Head of caudate nucleus (tissue), 42 donors: ENCODE data around the gene RPL10A.

Source experiments
- DNase-seq, 42 donors: peaks; one replicate each; pipeline versions ENCODE4 v3.0.0 to v3.0.0-alpha.2; 2020 to 2021; ENCODE audit warnings: mixed read lengths in 7 of 42
- intact Hi-C: fragments of 100-400 bp; cut with DNase I; formaldehyde crosslinking; loops from one replicate; pipeline ENCODE4 v1.15.0; 2022

RPL10A gene

DNA sequence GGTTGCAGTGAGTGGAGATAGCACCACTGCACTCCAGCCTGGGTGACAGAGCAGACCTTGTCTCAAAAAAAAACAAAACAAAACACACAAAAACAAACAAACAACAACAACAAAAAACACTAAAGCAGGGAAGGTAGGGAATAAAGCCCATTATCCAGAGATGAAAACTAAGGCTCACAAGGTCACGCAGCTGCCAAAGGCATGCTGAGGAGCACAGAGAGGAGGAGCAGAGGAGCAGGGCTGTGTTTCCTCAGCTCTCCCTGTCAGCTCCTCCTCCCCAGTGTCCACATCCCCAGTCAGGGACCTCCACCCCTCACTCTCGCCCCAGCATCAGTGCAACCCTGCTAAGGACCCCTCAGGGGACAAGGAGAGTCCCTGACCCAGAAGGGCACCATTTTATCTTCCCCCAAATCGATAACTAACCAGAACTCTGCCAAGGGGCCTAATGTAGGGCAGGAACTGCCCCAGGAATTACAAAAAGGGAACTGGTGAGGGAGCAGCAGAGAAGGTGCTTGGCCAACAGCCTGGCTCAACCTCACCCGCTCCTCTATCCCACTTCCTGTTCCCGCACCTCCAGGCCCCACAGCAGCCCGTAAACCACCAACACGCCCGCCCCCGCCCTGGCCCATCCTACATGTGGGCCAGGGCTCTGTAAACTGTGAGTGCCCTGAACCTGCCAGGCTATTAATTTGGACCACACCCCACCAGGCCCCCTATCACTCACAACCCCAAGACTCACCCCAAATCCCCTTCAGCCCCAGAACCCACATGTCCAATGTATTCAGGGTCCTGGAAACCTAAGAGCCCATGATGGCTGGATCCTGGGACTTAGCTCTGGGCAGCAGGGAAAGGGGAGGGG lies 19.7 kb downstream of the RPL10A start:
- DNase-seq = no peak
- intact Hi-C loops = no loop called here

DNA sequence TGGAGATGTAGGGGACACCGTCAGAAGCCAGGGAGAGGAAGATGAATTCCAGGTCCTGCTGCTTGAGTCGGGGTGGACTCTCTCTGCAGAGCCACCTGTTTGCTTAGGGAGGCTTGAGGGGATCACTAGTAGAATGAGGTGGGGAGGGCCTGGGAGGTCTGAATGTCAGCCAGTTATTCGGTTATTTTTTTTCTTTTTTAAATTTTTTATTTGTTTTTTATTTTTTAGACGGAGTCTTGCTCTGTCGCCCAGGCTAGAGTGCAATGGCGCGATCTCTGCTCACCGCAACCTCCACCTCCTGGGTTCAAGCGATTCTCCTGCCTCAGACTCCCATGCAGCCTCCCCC lies 20.3 kb downstream of the RPL10A start:
- no peak for DNase-seq
- intact Hi-C loops = no loop called here

DNA sequence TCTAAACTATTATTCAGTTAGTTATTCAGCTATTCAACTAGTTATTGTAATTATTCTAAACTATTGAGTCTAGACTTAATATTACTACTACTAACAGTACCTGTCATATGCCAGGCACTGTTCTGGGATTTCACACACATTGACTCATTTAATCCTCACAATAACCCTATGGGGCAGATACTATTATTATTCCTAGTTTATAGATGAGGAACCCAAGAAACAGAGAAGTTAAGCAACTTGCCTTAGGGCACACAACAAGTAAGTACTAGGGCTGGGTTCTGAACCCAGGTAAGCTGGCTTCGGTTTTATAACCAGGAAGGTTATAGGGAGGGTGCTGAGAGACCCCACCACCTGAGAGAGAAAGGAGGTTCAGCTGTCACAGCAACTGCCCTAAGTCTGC lies 20.9 kb downstream of the RPL10A start:
- DNase-seq = no peak
- intact Hi-C loops = no loop called here

DNA sequence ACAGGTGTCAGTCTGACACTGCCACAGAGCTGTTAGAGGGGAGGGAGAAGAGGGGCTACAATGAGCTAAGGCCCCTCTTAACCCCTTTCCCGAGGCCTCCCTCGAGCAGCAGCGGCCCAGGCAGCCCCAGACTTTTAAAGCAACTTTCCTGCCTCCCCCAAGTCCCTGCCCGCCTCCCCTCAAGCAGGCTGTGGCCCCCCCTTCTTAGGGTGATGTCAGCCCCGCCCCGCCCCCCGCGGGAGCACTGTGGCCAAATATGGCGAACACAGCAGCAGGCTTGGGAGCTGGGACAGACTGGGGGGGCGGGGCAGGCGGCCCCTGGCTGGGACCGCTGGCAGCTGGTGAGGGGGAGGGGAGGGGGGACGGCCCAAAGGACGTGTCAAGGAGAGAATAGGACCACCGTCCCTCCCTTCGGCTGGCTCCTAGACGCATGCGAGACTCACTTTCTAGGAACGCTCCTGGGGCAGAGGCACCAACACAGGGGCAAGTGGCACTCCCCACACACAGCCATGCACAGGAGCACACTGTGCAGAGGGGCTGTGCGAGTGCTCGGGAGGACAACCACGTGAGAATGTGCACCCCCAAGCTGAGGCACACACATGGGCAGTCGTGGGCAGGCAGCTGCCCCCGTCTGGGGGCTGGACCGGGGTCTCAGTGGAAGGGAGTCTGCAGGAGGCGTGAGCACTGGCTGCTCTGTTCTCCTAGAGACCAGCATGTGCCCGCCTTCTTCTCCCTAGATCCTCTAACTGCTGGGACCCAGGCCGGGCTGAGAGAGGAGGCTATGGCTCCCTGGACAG lies 22.0 kb downstream of the RPL10A start:
- peak in 35 of 42 donors; percentile 25 to 74 (median 46) for DNase-seq

DNA sequence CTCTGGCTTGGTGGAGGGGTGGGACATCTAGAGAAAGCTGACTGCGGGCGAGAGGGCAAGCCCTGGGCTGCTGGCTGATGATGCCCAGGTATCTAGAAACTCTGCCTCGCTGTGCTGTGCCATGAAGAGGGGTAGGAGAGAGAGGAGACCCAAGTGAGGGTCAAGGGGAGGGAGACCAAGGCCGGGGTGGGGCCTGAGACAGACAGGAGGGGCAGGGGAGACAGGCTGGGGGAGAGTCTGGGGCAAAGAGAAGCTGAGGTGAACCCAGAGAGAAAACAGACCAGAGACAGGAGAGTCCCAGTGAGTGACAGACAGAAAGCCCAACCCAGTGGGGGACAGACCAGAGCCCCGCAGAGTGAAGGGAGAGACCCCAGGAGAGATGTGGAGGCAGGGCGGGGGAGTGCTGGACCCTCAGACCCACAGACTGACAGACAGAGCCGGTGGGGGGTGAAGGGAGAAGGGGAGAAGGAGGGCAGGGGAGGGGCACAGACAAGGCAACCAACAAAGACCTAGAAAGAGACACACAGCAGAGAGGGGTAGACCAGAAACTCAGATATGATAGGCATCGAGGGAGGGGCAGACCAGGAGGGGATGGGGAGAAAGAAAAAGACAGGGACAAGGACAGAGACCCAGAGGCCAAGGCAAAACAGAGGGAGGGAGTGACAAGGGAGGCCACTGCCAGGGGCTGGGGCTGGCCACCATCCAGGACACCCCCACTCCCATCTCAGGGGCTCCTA lies 22.8 kb downstream of the RPL10A start:
- no peak for DNase-seq
- intact Hi-C loops = no loop called here

More for the DNA sequence above, 22.0 kb downstream of the RPL10A start:
- intact Hi-C loops = no loop called here

DNA sequence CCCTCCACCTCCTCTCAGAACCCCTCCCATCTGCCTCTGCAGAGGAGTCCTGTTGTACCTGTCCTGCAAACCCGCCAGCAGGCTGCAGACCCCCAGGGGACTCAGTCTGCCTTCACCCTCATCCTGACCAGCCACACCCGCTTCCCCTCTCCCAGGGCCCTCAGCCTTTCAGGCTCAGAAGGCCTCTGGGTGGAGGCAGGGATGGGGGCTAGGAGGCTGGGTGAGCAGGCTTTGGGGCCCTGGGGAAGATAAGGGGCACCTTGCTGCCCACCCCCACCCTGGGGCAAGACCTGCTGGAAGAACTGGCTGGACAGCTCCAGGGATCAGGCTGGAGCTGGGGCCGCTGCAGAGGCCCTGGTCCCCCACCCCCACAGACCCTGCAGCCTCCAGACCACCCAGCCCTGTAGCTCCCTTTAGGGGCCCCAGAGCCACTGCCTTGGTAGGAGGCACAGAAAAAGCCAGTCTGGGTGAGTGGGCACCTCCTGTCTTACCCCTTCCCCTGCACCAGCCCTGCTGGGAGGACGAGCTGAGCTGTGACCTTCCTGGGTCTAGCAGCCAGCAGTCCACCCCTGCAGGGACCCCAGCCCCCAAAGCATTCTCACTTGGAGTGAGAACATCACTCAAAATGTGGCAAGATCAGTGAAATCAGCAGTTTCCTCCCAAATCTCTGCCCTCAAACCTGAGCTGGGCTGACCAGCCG lies 23.5 kb downstream of the RPL10A start:
- DNase-seq = no peak
- intact Hi-C loops = no loop called here

DNA sequence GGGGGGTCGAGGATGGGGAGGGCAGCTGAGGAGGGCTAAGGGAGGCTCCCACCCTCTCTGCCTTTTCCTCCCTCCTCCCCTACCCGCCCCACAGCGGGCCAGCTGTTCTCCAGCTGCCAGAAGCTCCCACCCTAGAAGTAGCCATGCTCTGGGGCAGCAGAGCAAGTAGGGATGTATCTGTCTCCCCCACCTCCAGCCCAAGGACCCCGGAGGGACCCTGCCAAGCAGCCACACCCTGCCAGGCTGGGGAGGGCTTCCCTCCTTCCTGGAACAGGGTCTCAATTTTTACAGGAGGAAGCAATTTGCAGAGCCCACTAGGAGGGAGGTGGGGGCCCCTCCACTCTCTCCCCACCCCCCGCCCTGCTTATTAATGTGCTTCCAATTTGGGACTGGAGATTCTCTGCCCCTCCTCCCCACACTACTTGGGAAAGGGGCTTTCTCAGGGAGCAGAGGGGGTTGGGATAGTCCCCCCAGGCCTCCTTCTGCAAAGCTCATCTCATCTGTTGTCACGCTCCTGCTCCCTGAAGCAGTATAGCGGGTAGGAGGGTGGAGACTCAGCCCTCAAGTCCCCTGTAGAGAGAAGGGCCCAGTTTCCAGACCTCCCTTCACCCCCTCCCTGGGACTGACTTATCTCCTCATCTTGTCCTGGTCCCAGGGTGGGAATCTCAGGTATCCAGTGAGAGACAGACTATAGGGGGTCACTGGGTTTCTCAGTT lies 24.2 kb downstream of the RPL10A start:
- no peak for DNase-seq
- intact Hi-C loops = no loop called here

DNA sequence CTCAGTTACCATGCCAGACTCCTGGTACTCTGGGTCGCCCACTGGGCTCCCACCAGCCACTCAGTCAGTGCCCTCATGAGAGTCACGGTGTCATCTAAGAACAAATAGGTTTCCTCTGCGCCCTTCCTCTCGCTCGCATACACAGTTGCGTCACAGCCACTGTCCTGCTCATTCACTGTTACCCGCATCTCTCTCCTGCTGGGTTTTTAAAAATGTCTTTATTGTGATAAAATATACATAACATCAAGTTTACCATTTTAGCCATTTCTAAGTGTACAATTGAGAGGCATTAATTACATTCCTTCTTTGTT lies 24.7 kb downstream of the RPL10A start:
- intact Hi-C loops = no loop called here
- DNase-seq = no peak

DNA sequence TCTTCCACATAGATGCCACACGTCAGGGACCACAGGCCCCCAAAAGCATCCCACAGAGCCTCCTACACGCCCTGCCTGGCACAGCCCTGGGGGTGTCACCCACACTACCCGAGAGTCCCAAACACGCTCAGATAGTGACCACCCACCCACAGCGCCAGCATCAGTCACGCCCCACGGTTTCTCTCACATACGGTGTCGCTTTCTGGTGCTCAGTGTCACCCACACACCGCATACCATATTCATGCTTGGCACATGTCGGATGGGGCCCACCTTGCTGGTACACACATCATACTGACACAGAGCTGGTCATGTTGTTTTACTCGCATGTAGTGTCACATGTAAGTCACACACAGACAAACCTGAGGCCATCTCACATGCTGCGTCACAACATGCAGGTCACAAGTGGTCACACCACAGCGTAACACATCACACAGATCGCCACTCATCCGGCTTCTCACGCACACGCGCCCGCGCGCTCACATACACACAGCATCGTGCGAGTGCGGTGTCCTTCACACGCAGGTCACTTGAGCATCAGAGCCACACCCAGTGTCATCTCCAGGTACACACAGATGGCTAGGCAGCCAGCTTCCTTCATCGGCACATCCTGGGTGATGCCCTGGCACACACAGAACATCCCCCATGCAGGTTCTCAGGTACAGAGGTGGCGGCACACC lies 25.2 kb downstream of the RPL10A start:
- DNase-seq = no peak
- intact Hi-C loops = no loop called here

DNA sequence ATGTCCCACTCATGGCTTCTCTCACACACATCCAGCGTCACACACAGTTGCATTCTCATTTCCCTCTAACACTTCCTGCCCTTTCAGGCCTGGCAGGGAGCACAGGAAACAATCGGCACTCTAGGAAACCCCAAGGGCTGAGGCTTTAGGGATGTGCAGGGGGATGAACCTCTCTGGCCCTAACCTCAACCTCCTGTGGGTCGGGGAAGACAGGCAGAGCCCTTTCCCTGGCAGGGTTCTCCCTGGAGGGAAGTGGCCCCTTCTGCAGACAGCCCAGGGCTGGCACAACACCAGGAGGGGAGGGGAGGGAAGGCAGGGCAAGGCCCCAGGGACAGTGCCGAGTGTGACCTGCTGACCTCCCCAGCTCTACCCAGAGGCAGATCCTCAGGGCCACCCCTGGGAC lies 26.0 kb downstream of the RPL10A start:
- peak in 2 of 42 donors; percentile 6 to 26 for DNase-seq
- intact Hi-C loops = no loop called here

DNA sequence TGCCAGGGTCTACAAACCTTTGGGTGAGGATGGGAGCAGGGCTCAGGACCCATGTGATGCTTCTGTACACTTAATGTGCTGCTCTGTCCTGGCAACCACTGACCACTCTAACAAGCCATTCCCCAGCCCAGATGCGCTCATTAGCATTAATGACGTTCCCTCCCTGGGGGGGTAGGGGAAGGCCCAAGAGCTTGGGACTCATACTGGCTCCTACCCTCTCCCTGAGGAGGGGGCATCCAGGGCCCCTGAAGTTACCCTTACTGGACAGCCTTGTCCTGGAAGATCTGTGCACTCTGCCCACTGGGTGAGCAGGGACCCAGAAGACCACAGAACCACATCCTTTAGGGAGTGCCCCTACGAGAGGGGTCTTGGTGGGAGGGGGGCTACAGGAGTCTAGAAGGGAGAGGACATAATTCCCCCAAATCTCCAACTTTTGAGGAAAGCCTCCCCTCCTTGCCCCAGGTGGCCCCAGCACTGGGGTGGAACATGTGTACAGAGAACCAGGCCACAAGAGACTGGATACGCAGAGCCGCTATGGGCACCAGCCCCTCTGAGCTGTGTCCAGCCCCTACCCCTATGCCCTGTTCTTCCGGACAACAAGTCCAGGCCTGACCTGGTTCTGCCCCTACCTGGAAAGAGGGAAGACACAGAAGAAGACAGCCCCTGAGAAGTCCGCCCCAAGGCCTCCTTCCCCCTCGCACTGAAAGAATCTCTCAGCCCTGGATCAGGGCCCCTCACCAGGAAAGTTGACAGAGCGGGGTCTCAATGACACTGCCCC lies 27.2 kb downstream of the RPL10A start:
- DNase-seq = no peak
- intact Hi-C loops = no loop called here

DNA sequence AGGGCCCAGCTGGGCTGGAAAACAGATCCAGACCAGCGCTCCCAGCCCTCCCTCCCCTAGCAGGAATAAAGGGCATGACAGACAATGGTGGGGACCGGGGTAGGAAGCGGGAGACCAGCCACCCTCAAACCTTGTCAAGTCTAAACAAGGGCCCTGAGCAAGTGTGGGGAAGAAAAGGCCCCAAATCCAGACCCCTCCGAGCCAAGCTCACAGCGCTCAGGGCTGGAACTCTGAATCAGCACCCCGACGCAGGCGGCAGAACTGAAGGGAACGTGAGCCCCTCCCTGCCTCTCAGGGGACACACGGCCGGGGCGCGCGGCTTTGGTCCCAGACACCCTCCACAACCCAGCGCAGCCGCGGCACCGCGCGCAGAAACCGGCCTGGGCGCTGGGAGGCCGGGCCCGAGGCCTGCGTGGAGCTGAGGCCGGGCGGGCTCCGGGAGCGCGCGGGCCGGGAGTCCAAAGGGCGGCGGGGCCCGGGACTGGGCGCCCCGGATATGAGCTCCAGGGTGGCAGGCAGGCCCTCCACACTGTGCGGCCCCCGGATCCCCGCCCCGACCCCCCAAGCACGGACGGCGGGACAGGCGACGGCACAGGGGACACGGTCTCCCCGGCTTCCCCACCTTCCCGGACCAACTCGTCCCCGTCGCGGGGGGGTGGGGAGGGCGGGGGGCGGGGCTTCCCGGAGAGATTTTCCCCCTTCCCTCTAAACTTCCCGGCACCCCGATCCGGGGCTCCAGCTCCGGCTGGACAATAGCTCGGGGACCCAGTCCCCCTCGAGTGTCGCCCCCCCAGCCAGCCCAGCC lies 28.0 kb downstream of the RPL10A start:
- intact Hi-C loops = no loop called here

DNA sequence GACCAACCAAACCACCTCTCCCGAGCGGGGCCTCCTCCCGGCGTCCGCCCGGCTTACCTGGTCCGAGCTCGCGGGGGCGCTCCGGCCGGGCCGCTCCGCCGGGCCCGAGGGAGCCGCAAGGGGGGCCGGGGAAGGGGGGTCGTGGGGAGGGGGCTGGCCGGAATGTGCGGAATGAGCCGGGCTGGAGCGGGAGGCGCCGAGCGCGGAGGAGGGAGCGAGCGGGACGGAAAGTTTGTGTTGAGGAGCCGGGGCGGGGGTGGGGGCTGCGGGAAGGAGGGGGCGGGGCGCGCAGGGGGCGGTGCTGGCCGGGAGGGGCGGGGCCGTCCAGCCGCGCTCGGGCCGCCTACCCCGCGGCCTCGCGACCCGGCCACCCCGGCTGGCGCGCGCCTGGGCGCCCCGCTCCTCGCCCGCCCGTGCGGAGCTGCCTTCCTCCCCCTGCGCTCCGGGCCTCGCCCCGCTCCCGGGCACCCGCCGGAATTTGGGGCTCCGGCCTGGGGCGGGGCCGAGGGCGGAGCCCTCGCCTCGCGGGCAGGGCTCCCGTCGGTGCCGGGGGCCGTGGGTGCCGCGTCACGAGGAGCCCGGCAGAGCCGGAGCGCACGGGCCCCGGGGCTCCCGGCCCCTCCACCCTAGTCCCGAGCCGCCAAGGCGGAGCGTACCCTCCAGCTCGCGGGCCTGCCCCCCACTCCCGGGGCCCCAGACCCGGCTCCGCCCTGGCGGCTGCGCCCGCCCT lies 28.8 kb downstream of the RPL10A start, which contains the start of gene TEAD3:
TSS of gene TEAD3 (minus strand) at position 239 of the 730 bp plus-strand sequence.
- peak in 11 of 42 donors; percentile 8 to 51 (median 26) for DNase-seq
- intact Hi-C loops = no loop called here

More for the DNA sequence above, 28.0 kb downstream of the RPL10A start:
- peak in 6 of 42 donors; percentile 8 to 38 (median 18) for DNase-seq

DNA sequence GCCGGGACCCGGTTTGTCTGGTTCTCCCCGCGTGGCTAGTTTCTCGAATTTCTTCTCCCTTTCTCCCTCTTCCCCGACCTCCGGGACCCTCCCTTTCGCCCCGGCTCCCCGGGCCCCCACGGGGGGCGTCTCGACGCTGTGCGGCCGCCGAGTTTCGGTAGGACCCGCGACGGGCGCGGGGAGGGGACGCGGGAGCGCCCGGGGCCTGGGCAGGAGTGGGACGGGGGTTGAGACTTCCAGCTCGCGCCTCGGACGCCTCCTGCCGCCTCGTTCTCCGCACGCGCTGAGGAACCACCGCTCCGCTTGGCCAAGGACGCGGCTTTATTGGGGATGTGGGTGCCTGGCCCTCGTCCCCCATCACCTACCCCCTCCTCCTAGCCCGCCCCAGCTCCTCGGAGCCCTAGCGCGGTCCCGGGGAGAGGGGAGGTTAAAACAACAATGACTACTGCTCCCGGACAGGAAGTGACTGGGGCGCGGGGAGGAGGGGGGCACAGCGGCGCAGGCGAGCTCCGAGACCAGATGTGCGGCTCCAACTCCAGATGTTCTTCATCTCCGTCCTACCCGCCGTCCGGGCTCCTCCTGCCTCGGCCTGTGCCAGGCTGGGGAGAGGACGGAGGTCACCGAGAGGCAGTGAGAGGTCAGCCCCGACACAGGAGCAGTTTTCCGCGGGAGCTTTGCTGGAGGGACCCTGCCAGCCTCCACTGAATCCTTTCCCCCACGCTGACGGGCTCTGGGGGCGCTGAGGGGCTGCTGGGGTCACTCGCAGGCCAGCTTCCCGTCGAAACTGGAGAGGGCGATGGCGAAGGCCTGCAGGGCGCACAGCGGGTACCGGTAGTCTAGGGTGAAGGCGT lies 29.6 kb downstream of the RPL10A start:
- DNase-seq = peak in 5 of 42 donors; percentile 4 to 50 (median 26)
- intact Hi-C loops = no loop called here
